ENCODE measurements around the gene RAB31.

The RAB31 gene

GRCh38 chr18:9714266-9715087 is 6.4 kb downstream of the RAB31 start:
- DNase-seq (ENCODE audit: low read depth), result no peak

- no peak for DNase-seq (ENCODE audit: low read depth)
Observed at GRCh38 chr18:9715088-9715343, 6.9 kb downstream of the RAB31 start.

- DNase-seq (ENCODE audit: low read depth), result no peak
Observed at GRCh38 chr18:9715978-9716774, 8.1 kb downstream of the RAB31 start.

GRCh38 chr18:9716780-9717563 is 8.9 kb downstream of the RAB31 start:
- DNase-seq (ENCODE audit: low read depth), result no peak

DNA sequence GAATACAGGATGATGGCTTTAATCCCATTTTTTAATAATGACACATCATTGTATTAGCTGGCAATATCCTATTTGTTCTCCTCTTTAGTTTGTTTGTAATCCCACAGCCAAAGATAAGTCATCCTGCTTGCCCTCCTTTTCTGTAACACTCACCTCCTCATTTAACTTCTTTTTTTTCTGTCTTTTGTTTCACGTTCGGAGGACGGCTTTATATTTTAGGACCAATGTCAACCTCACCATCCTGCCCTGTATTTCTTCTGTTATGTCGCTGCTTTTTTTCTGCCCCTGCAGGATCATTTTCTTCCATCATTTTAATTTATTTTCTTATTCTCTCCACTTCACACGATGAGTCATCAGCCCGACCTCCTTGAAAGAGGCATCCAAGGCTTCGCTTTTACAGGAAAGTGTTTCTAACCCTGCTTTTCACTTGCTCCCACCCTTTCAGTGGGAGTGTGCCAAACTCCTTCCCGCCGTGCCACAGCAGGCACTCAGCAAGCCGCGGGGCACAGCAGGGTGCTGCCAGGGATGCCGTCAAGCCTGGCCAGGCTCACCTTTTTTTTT is 11.4 kb downstream of the RAB31 start:
- no peak for DNase-seq (ENCODE audit: low read depth)

DNA sequence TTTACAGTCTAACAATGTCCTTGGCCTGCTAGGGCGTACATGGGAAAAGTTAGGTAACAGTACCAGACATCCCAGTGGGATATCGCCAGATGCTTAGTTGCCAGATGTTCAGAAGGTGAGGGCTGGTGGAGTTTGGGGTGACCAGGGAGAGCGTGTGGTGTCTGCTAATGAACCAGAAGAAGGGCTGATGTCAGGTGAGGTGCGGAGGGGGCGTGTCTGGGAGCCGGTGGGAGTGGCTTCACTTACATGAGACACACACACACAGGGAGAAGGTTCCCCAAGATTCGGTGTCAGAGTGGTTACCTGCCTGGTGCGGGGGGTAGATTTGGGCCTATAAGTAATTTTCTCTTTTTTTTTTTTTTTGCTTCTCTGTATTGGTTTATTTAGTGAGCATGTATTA is 12.2 kb downstream of the RAB31 start:
- no peak for DNase-seq (ENCODE audit: low read depth)

DNA sequence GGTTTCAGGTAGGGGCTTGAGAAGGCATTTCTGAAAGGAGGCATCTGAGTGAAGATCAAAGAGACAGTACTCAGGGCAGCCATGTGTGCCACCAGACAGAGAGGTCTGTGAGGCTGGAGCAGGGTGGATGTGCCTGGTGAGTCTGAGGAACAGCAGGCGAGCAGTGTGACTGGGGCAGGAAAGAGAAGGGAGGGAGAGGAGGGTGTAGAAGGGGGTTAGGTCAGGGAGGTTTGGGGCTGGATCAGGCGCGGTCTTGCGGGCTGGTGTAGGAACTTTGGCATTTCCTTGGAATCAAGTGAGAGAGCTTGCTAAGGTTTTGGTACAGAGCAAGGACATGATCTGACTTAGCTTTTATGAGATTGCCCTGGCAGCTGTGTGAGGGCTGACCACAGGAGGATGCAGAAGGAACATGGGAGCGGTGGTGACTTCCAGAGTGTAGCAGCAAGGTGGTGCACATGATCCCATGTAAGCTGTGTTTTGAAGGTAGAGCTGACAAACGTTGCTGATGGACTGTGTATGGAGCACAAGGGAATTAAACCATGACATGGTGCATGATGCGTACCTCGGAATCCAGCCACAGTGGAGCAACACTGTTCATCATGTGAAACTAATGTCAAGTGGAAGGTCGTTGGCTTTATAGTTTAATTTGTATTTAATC is 13.9 kb downstream of the RAB31 start:
- DNase-seq (ENCODE audit: low read depth), result no peak

DNA sequence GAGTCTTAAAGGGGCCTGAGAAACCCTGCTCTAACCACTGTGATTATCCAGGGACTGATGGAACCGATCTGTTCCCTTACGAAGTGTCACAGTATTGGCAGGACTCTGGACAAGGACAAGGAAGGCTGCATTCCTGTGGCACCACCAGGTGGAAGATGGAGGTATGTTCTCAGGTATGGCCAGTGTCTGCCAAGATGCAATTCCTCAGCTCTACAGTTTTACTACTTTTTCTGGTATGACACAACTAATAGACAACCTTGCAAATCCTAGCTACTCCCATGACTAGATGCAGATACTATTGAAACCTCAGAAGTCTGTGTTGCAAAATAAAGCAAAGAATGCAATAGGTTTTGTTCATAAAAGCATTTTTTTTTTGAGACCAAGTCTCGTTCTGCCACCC is 14.6 kb downstream of the RAB31 start:
- no peak for DNase-seq (ENCODE audit: low read depth)

- DNase-seq (ENCODE audit: low read depth), result no peak
Observed at GRCh38 chr18:9724797-9725585, 16.9 kb downstream of the RAB31 start.

DNA sequence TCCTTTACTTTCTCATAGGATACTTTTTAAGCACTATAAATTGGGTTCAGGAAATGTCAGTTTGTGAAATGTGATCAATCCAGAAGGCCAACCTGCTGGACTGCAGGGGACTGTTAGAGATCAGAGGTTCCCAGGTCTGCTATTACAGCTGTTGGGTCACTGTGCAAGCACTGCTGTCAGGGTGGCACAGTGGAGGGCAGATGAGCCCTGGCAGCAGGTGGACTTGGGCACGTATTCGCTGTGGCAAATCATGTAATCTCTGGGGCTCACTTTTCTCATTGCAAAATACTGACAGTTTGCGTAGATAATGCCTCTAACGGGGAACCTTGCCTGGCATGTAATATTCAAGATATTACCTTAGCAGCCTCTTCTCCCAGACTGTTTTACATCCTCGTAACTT is 18.1 kb downstream of the RAB31 start:
- DNase-seq (ENCODE audit: low read depth), result no peak

GRCh38 chr18:9726936-9727335 is 18.8 kb downstream of the RAB31 start:
- no peak for DNase-seq (ENCODE audit: low read depth)

DNA sequence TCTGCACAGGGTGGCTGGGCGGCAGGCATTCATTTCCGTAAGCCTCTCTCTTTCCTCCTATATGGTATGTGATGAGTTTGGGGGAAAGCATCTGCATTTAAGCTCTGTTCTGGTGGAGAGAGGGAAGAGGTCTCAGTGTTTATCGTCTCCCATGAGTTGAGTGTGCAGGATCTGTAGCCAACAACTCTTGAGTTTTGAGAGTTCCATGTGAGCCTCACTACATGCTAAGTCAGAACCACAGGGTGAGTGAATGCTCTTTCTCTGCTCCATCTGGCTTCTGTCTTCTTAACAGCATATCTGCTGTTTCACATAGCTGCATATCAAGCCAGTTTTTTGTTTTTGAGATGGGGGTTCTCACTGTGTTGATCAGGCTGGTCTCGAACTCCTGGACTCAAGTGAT is 22.7 kb downstream of the RAB31 start:
- DNase-seq (ENCODE audit: low read depth), result no peak

DNA sequence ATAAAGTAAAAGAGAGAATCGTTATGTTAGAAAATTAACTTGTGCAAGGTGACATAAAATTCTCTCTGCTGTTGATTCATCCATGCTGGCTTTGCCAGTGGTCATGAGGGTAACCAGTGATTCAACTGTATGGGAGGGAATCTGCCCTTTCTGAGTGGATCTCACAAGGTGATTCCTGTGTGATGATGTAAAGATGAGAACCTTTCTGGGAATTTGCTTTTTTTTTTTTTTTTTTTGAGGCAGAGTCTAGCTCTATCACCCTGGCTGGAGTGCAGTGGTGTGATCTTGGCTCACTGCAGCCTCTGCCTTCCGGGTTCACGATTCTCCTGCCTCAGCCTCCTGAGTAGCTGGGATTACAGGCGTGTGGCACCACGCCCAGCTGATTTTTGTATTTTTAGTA is 23.3 kb downstream of the RAB31 start:
- DNase-seq (ENCODE audit: low read depth), result no peak

GRCh38 chr18:9732031-9732430 is 23.9 kb downstream of the RAB31 start:
- no peak for DNase-seq (ENCODE audit: low read depth)

- no peak for DNase-seq (ENCODE audit: low read depth)
Observed at GRCh38 chr18:9734189-9734588, 26.1 kb downstream of the RAB31 start.

DNA sequence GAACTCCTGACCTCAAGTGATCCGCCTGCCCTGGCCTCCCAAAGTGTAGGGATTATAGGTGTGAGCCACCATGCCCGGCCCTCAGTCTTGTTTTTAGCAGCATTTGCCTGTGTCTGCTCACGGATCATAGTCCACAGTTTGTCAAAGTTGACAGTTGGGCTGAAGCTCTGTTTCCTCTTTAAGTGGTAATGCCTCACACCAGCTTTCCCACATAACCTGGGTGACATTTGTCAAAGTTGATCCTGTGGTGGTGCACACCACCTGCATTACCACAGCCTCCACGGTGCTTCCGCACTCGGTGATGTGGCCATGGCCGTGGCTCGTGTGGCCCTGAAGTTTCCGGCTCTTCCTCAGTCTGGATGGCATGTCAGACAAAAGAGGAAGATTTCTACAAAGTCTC is 27.1 kb downstream of the RAB31 start:
- no peak for DNase-seq (ENCODE audit: low read depth)

- DNase-seq (ENCODE audit: low read depth), result no peak
Observed at GRCh38 chr18:9735879-9736278, 27.8 kb downstream of the RAB31 start.

DNA sequence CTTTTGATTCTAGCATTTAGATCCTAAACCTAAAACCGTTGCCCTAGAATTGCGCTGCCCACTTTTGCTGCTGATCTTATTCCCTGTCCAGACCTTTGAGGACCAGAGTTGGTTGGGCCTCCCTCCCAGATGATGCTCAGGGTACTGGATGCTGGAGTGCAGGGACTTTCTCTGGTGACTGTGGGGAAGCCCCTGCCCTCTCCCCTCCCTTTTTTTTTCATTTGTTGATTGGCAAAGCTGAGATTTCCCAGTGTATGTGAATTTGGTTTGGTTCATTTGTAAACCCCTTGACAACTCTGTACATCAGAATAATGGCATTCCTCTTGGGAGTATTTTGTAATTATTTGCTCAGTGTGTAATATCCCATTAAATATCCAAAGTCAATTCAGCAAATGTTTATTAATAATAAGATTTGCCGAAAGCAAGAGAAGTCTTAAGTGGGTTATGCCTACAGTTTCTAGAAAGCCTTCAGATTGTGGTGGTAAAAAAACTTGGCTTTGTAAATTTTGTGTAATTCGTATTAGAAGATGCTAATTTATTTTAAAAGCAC is 28.3 kb downstream of the RAB31 start:
- no peak for DNase-seq (ENCODE audit: low read depth)

DNA sequence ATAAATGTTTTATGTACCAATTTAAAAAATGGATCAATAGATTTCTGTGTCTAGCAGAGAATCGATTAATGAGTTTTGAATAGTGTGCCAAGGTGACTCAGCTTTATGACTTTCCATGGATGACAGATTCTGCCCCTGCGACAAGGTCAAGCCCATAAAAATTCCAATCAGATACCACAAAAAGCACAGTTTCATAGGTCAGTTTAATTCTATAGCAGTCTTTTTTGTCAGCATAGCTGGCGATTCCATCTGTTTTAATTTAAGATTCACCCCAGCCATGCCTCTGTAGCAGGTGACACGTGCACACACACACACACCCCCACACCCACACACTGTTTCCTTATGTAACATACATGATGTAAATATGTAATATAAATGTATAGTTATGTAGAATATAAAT is 28.9 kb downstream of the RAB31 start:
- no peak for DNase-seq (ENCODE audit: low read depth)

DNA sequence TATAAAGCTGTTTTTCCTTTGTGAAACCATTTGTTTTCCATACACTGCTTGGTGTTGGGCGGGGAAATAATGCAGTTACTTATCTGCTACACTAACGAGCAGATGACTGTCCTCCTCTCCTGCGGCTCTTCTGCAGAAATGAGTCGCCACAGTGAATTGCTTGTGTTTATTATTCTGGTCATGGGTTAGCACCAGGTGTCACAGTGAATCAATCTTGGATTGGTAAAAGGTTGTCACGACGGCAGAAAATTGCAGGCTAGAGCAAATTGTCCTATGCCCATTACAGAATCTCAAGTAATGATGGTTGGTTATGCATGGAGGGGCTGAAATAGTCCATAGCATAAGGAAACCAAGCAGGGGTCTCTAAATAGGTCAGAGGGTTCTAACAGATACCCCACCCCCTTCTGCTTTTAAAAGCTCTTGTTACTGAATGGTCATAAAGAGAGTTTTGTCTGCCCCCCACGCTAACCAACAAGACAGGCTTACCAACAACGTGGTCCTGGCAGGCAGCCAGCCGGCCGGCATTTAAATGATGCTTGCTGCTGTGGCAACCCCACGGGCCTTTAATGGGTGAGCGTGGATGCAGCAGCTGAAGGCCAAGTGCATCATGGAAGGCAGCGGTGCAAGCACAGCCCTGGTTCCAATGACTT is 29.5 kb downstream of the RAB31 start:
- no peak for DNase-seq (ENCODE audit: low read depth)

Measured in T-helper 22 cell (primary cell).